IMR-90 (cell line): ENCODE data around the gene ROBO1. TPM values are rescaled to one million over a fixed set of nuclear protein-coding genes. Genes with fewer than 3 reads are reported as not detected.

Experiments
- ATAC-seq: fragments of 200-7000 bp; cut with Tn5 transposase; 2 replicates; pipeline ENCODE4 v1.9.1; 2020; ENCODE audit warnings: low read depth, mild to moderate bottlenecking, moderate library complexity
- BruUV-seq: library from RNA; stranded (reverse); fragments of 400-500 nt; replicated peaks from 2 replicates; lab custom pipeline; 2021; lab: Mats Ljungman, UMichigan
- CTCF ChIA-PET: fragments of 300-600 bp; formaldehyde crosslinking; extraction: SDS; loops from one replicate; lab custom pipeline; 2021; ENCODE audit warnings: antibody characterized with exemption; lab: Yijun Ruan, JAX
- POLR2A ChIA-PET: fragments of 300-600 bp; sonication (Branson Sonifier 250); formaldehyde crosslinking; loops from one replicate; lab custom pipeline; 2022; ENCODE audit warnings: antibody characterized with exemption; ENCODE audit not compliant: unreplicated experiment; lab: Charles Lee
- DNase-seq: peaks from one replicate; pipeline ENCODE4 v3.0.0; 2013
- H2AFZ ChIP-seq: replicated peaks from 2 replicates; pipeline ENCODE3; 2013; ENCODE audit warnings: low read length, mild to moderate bottlenecking; ENCODE audit not compliant: poor library complexity
- H2AK5ac ChIP-seq: 2 replicates; pipeline ENCODE4 v1.6.1; 2013; ENCODE audit warnings: low read depth, low read length, inconsistent platforms
- H2AK9ac ChIP-seq: replicated peaks from 2 replicates; pipeline ENCODE3; 2013; ENCODE audit warnings: mild to moderate bottlenecking, low read depth, low read length, moderate library complexity; ENCODE audit not compliant: poor library complexity
- H2BK120ac ChIP-seq: 2 replicates; pipeline ENCODE4 v1.6.1; 2013; ENCODE audit warnings: low read depth, low read length, inconsistent platforms
- H2BK15ac ChIP-seq: 3 replicates; pipeline ENCODE4 v1.6.1; 2013; ENCODE audit warnings: low read depth, low read length, inconsistent platforms
- H2BK20ac ChIP-seq: 2 replicates; pipeline ENCODE4 v1.6.1; 2013; ENCODE audit warnings: low read depth, mild to moderate bottlenecking, inconsistent platforms, low read length, moderate library complexity
- H2BK5ac ChIP-seq: 2 replicates; pipeline ENCODE4 v1.6.1; 2013; ENCODE audit warnings: mild to moderate bottlenecking, low read depth, low read length, inconsistent platforms; ENCODE audit not compliant: poor library complexity, severe bottlenecking
- H3K14ac ChIP-seq: replicated peaks from 2 replicates; pipeline ENCODE4 v1.6.1; 2013; ENCODE audit warnings: low read depth, low read length, inconsistent platforms
- H3K18ac ChIP-seq: 2 replicates; pipeline ENCODE4 v1.6.1; 2013; ENCODE audit warnings: low read depth, low read length, control low read depth
- H3K23ac ChIP-seq: 2 replicates; pipeline ENCODE4 v1.6.1; 2013; ENCODE audit warnings: low read depth, low read length, inconsistent platforms
- H3K27ac ChIP-seq: 2 replicates; pipeline ENCODE4 v1.5.1; 2013; ENCODE audit warnings: mild to moderate bottlenecking, control low read depth, low read length; ENCODE audit not compliant: insufficient read depth
- H3K27me3 ChIP-seq: 2 replicates; pipeline ENCODE4 v1.6.1; 2013; ENCODE audit warnings: low read length; ENCODE audit not compliant: control insufficient read depth, insufficient read depth
- H3K36me3 ChIP-seq: 2 replicates; pipeline ENCODE4 v1.6.1; 2013; ENCODE audit warnings: low read length, mixed read lengths; ENCODE audit not compliant: control insufficient read depth, insufficient read depth
- H3K4ac ChIP-seq: 2 replicates; pipeline ENCODE4 v1.6.1; 2013; ENCODE audit warnings: low read depth, low read length, inconsistent platforms
- H3K4me1 ChIP-seq: 2 replicates; pipeline ENCODE4 v1.6.1; 2013; ENCODE audit warnings: low read length, mixed read lengths; ENCODE audit not compliant: control insufficient read depth, insufficient read depth
- H3K4me2 ChIP-seq: 2 replicates; pipeline ENCODE4 v1.6.1; 2013; ENCODE audit warnings: low read depth, mild to moderate bottlenecking, control low read depth, low read length, moderate library complexity
- H3K4me3 ChIP-seq: 2 replicates; pipeline ENCODE4 v1.5.1; 2013; ENCODE audit warnings: low read depth, mild to moderate bottlenecking, control low read depth, low read length, moderate library complexity; ENCODE audit not compliant: insufficient read depth
- H3K56ac ChIP-seq: 2 replicates; pipeline ENCODE4 v1.6.1; 2013; ENCODE audit warnings: low read length, inconsistent platforms; ENCODE audit not compliant: insufficient read depth; ENCODE audit errors: extremely low read depth
- H3K79me1 ChIP-seq, 2 experiments: 2 replicates each; pipeline ENCODE4 v1.6.1; 2013; ENCODE audit warnings: low read length in 2 of 2, inconsistent platforms in 1 of 2, low read depth in 1 of 2
- H3K9ac ChIP-seq: 2 replicates; pipeline ENCODE4 v1.6.1; 2013; ENCODE audit warnings: low read depth, low read length, control low read depth
- H3K9me1 ChIP-seq: 2 replicates; pipeline ENCODE4 v1.6.1; 2013; ENCODE audit warnings: low read length, inconsistent platforms; ENCODE audit not compliant: insufficient read depth
- H3K9me3 ChIP-seq: 2 replicates; pipeline ENCODE4 v1.6.1; 2013; ENCODE audit warnings: low read length; ENCODE audit not compliant: control insufficient read depth, insufficient read depth
- H4K20me1 ChIP-seq: 2 replicates; pipeline ENCODE4 v1.6.1; 2013; ENCODE audit warnings: low read length, inconsistent platforms; ENCODE audit not compliant: insufficient read depth
- H4K5ac ChIP-seq: 2 replicates; pipeline ENCODE4 v1.6.1; 2013; ENCODE audit warnings: mild to moderate bottlenecking, low read depth, low read length, control low read depth
- H4K8ac ChIP-seq, 2 experiments: 2 replicates each; pipeline ENCODE4 v1.6.1; 2013; ENCODE audit warnings: low read depth in 2 of 2, low read length in 2 of 2, control low read depth in 1 of 2, inconsistent platforms in 1 of 2
- H4K91ac ChIP-seq: 2 replicates; pipeline ENCODE4 v1.6.1; 2013; ENCODE audit warnings: low read depth, low read length, inconsistent platforms; ENCODE audit not compliant: insufficient read depth
- BHLHE40 ChIP-seq: fragments of 150-350 bp; IDR thresholded peaks from 2 replicates; pipeline ENCODE4 v1.6.1; 2016; ENCODE audit warnings: mild to moderate bottlenecking, low read depth, low read length
- ELK1 ChIP-seq: fragments of 150-350 bp; IDR thresholded peaks from 2 replicates; pipeline ENCODE4 v1.6.1; 2016; ENCODE audit warnings: low read depth, mild to moderate bottlenecking, low read length, moderate library complexity, borderline replicate concordance
- FOS ChIP-seq: fragments of 150-350 bp; IDR thresholded peaks from 2 replicates; pipeline ENCODE4 v1.6.1; 2016; ENCODE audit warnings: low read depth, low read length
- MAFK ChIP-seq: IDR thresholded peaks from 2 replicates; pipeline ENCODE4 v1.6.1; 2012; ENCODE audit warnings: low read depth, low read length, improper control_type of control experiment
- MXI1 ChIP-seq: IDR thresholded peaks from 2 replicates; pipeline ENCODE4 v1.6.1; 2012; ENCODE audit warnings: low read depth, mild to moderate bottlenecking, low read length, moderate library complexity, borderline replicate concordance
- POLR2A ChIP-seq: IDR thresholded peaks from 2 replicates; pipeline ENCODE4 v1.6.1; 2012; ENCODE audit warnings: mild to moderate bottlenecking, low read depth, low read length
- RAD21 ChIP-seq: IDR thresholded peaks from 2 replicates; pipeline ENCODE4 v1.6.1; 2012; ENCODE audit warnings: low read length, improper control_type of control experiment
- WGBS, 2 experiments: methylation state at CpG; one replicate each; pipeline versions ENCODE4 v1.1.5 to v1.1.7; 2013; ENCODE audit warnings: missing lambda C conversion rate in 2 of 2; ENCODE audit not compliant: insufficient read length in 1 of 2; ENCODE audit errors: extremely low coverage in 2 of 2; 5-methylcytosine and 5-hydroxymethylcytosine counted together
- dilution Hi-C: fragments of 300-500 bp; cut with HindIII; formaldehyde crosslinking; loops from one replicate; pipeline ENCODE4 v1.14.3; 2018; ENCODE audit warnings: low sequenced_read_pairs; ENCODE audit not compliant: unreplicated experiment
- in situ Hi-C: fragments of 300-500 bp; cut with MboI; formaldehyde crosslinking; loops from 3 replicates; pipeline ENCODE4 v1.14.3; 2019; ENCODE audit warnings: low sequenced_read_pairs, inconsistent platforms, mixed read lengths
- intact Hi-C: fragments of 100-400 bp; cut with micrococcal nuclease; formaldehyde crosslinking; loops from 2 replicates; pipeline ENCODE4 v1.10.0; 2022
- polyA plus RNA-seq, 3 experiments: library from polyadenylated mRNA; depleted of rRNA; stranded (reverse); fragments of >200 nt; gene quantifications; 2 replicates each; pipeline ENCODE4 v1.2.3, GENCODE V29; 2012; ENCODE audit warnings: low replicate concordance in 1 of 3
- total RNA-seq: library from RNA; depleted of rRNA; stranded (reverse); fragments of >200 nt; gene quantifications from 2 replicates; pipeline ENCODE4 v1.2.3, GENCODE V29; 2012

ROBO1 gene
- total and polyA plus RNA-seq, 2 of the 4 experiments (the other 2 are of a cell fraction) = 24.1 to 53.9 TPM

- no peak overlapping the region for H2BK5ac ChIP-seq
- no peak overlapping the region for H2BK120ac ChIP-seq
- no peak overlapping the region for H4K5ac ChIP-seq
- no peak overlapping the region for H2BK15ac ChIP-seq
- intact Hi-C loops (no loop called here), in situ Hi-C loops (no loop called here), dilution Hi-C loops (no loop called here)
- no peak overlapping the region for H3K4me3 ChIP-seq
- ChIA-PET CTCF (no interaction called here), POLR2A (no interaction called here)
- H2AK5ac ChIP-seq = no peak overlapping the region
- H2AK9ac ChIP-seq = no peak overlapping the region
- H3K9ac ChIP-seq = no peak overlapping the region
- H3K4me1 ChIP-seq = no peaks in the 10 kb centered on the region
- no peaks in the 10 kb centered on the region for H3K36me3 ChIP-seq
- H4K8ac ChIP-seq = no peak overlapping the region
- H2BK20ac ChIP-seq = no peak overlapping the region
- H3K18ac ChIP-seq = no peak overlapping the region
- no peak overlapping the region for H3K56ac ChIP-seq
- no TSS peak for BruUV-seq
- H3K27me3 ChIP-seq = no peaks in the 10 kb centered on the region
- H3K27ac ChIP-seq = no peak overlapping the region
- no peaks in the 10 kb centered on the region for H3K79me1 ChIP-seq
- no peaks in the 10 kb centered on the region for H3K9me1 ChIP-seq
- DNase-seq (no peak), ATAC-seq (no peak)
- TF ChIP-seq RAD21 (no peak), FOS (no peak), MAFK (no peak), ELK1 (no peak), MXI1 (no peak), BHLHE40 (no peak), POLR2A (no peak)
- no peak overlapping the region for H3K4me2 ChIP-seq
- no peak overlapping the region for H3K4ac ChIP-seq
- 91% methylated on average over 3 of the region's 4 CpGs; no CpG with 5 or more reads in 1 of the 2 experiments for WGBS, 2 experiments
- H2AFZ ChIP-seq = no peak overlapping the region
- H4K20me1 ChIP-seq = no peaks in the 10 kb centered on the region
- H3K9me3 ChIP-seq = no peaks in the 10 kb centered on the region
- H3K14ac ChIP-seq = no peak overlapping the region
- H3K23ac ChIP-seq = no peak overlapping the region
- H4K91ac ChIP-seq = no peak overlapping the region
Observed at GRCh38 chr3:79516795-79517194, 251.0 kb downstream of the ROBO1 start.
